ENCODE results near the gene NPTX1. TPM values are rescaled to one million over a fixed set of nuclear protein-coding genes. Genes with fewer than 3 reads are reported as not detected.

Gene NPTX1
- total and polyA plus RNA-seq, 7 donors: 0.25 to 1.3 (median 0.67) TPM

- Histone ChIP-seq H3K4me1 (peaks cover 24% of the 10 kb centered on the region), H3K27me3 (ENCODE audit: insufficient read depth in 3 of 3, low read length in 2 of 3) (peaks cover 0 to 79% (median 38%) of the 10 kb centered on the region in 3 donors), H3K36me3 (ENCODE audit: insufficient read depth in 1 of 2, low read depth in 1 of 2) (no peaks in the 10 kb centered on the region), H3K27ac (no peak overlapping the region), H3K4me3 (peak overlapping the region; percentile 64), H3K9me3 (no peaks in the 10 kb centered on the region)
- intact Hi-C loops (cut with DNase I): no loop called here
- no peak for DNase-seq
- no peak for TF ChIP-seq CTCF (IDR thresholded peaks at IDR 0.05)
- no peak for ATAC-seq
- 0 to 2% (median 1%) methylated on average over 44 to 84 of the region's 84 CpGs for WGBS, 3 donors
Measured at GRCh38 chr17:80476877-80477646, 655 bp upstream of the NPTX1 start.

GRCh38 chr17:80474961-80475909, 1.2 kb downstream of the NPTX1 start:
- ATAC-seq: peak in 3 of 4 donors; percentile 10 to 23 (median 15)
- no peaks in the 10 kb centered on the region for H3K36me3 ChIP-seq (ENCODE audit: insufficient read depth in 1 of 2, low read depth in 1 of 2)
- no peak overlapping the region for H3K27ac ChIP-seq
- no peaks in the 10 kb centered on the region for H3K9me3 ChIP-seq
- no peak for DNase-seq
- intact Hi-C loops (cut with DNase I): no loop called here
- H3K27me3 ChIP-seq (ENCODE audit: insufficient read depth in 3 of 3, low read length in 2 of 3): peaks cover 0 to 69% (median 41%) of the 10 kb centered on the region in 3 donors
- H3K4me1 ChIP-seq: peaks cover 24% of the 10 kb centered on the region
- no peak for TF ChIP-seq CTCF (IDR thresholded peaks at IDR 0.05)
- H3K4me3 ChIP-seq: peak overlapping the region; percentile 64
- WGBS, 3 donors: 3 to 5% (median 5%) methylated on average over 40 to 55 of the region's 55 CpGs

GRCh38 chr17:80474231-80474960, 2.0 kb downstream of the NPTX1 start:
- WGBS, 3 donors: 24 to 30% (median 26%) methylated on average over 16 of the region's 16 CpGs
- Histone ChIP-seq H3K4me3 (peak overlapping the region; percentile 64), H3K36me3 (ENCODE audit: insufficient read depth in 1 of 2, low read depth in 1 of 2) (no peaks in the 10 kb centered on the region), H3K27me3 (ENCODE audit: insufficient read depth in 3 of 3, low read length in 2 of 3) (peaks cover 0 to 68% (median 42%) of the 10 kb centered on the region in 3 donors), H3K9me3 (no peaks in the 10 kb centered on the region), H3K4me1 (peaks cover 24% of the 10 kb centered on the region), H3K27ac (no peak overlapping the region)
- intact Hi-C loops (cut with DNase I): no loop called here
- peak in 1 of 4 donors; percentile 32 for ATAC-seq
- DNase-seq: no peak
- TF ChIP-seq CTCF (IDR thresholded peaks at IDR 0.05): no peak

- Histone ChIP-seq H3K4me3 (no peak overlapping the region), H3K27me3 (ENCODE audit: insufficient read depth in 3 of 3, low read length in 2 of 3) (peaks cover 0 to 68% (median 38%) of the 10 kb centered on the region in 3 donors), H3K27ac (no peak overlapping the region), H3K36me3 (ENCODE audit: insufficient read depth in 1 of 2, low read depth in 1 of 2) (no peaks in the 10 kb centered on the region), H3K9me3 (no peaks in the 10 kb centered on the region), H3K4me1 (peaks cover 24% of the 10 kb centered on the region)
- ATAC-seq (no peak), DNase-seq (no peak)
- no peak for TF ChIP-seq CTCF (IDR thresholded peaks at IDR 0.05)
- intact Hi-C loops (cut with DNase I): no loop called here
- 63 to 71% (median 65%) methylated on average over 7 of the region's 7 CpGs for WGBS, 3 donors
Measured at GRCh38 chr17:80473701-80474100, 2.7 kb downstream of the NPTX1 start.

All from psoas muscle (tissue), 8 donors.